Stimulated activated CD4-positive, alpha-beta T cell treated with anti-CD3 and anti-CD28 coated beads, Interleukin-1b, Interleukin-23, amount 100 ng/mL, for 48 hours (primary cell): Measurements from ENCODE around the gene CNMD.

ENCODE experiments used
- DNase-seq: peaks from one replicate; pipeline ENCODE4 v3.0.0-alpha.2; 2020

CNMD gene

DNA sequence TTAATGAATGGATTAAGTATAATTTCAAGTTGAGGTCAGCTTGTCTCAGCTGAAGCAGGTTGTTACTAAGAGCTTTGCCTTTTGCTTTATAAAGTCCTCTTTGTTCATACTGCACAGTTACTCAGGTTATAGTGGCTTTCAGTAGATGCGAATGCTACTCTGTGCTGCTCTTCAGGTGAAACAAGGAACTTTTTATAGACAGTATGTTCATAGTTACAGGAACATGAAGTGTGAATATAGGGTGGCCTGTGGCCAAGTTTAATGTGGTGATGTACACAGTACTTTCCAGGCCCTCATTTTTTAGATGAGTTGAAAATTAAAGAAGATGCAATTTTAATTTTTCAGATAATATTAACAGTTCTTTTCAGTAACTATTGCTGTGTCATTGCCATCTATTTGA, 66.2 kb downstream of the CNMD start:
- DNase-seq = no peak

DNA sequence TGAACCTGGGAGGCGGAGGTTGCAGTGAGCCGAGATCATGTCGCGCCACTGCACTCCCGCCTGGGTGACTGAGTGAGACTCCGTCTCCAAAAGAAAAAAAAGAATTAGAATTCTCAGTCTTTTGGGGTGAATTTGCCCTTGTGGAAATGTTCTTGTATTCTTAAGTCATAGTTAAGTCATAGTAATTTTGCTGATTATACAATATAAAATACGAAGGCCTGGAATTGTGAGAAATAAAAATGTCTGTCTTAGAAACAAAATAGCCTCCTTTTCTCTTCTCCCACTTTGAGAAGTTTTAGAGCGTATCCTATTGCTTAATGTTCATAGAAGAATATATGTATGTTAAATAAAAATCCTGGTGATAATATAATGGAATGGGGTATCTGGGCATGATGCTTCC, 68.9 kb downstream of the CNMD start:
- no peak for DNase-seq

DNA sequence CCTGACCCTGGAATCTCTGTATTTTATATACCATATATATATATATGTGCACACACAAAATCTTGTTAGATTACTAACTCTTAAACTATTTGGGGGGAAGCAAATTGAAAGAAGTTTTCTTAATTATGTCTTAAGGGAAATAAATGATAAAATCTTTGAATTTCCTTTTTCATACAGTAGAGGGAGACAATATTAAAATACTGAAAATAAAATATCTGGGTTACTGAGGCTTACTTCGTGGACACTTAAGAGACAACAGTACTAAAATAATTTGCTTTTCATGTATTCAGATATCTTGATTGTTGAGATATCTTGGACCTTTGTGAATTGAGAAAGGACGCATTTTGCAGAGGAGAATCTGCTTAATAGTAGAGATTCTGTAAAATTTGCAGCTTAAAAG, 69.9 kb downstream of the CNMD start:
- DNase-seq = no peak

GRCh38 chr13:52665325-52665724, 74.3 kb downstream of the CNMD start:
- no peak for DNase-seq

GRCh38 chr13:52664272-52664671, 75.3 kb downstream of the CNMD start:
- DNase-seq = no peak

GRCh38 chr13:52659340-52659739, 80.3 kb downstream of the CNMD start:
- no peak for DNase-seq
